Glutamatergic neuron (in vitro differentiated cells): ENCODE results near the gene GRIP1. TPM values are rescaled to one million over a fixed set of nuclear protein-coding genes. Genes with fewer than 3 reads are reported as not detected.

Source experiments
- DNase-seq: peaks from one replicate; pipeline ENCODE4 v3.0.0; 2022
- H3K27ac Mint-ChIP-seq: one replicate; pipeline ENCODE4 v1.8.0; 2020; ENCODE audit warnings: mild to moderate bottlenecking, mixed read lengths, inconsistent platforms; ENCODE audit not compliant: unreplicated experiment
- H3K27me3 Mint-ChIP-seq: one replicate; pipeline ENCODE4 v1.8.0; 2020; ENCODE audit warnings: mild to moderate bottlenecking, moderate library complexity, mixed read lengths, inconsistent platforms; ENCODE audit not compliant: unreplicated experiment
- H3K36me3 Mint-ChIP-seq: one replicate; pipeline ENCODE4 v1.8.0; 2020; ENCODE audit warnings: mild to moderate bottlenecking, mixed read lengths, inconsistent platforms; ENCODE audit not compliant: unreplicated experiment
- H3K4me1 Mint-ChIP-seq: one replicate; pipeline ENCODE4 v1.8.0; 2020; ENCODE audit warnings: mild to moderate bottlenecking, low read depth, mixed read lengths, inconsistent platforms; ENCODE audit not compliant: unreplicated experiment
- H3K4me3 Mint-ChIP-seq: one replicate; pipeline ENCODE4 v1.8.0; 2020; ENCODE audit warnings: mild to moderate bottlenecking, mixed read lengths, inconsistent platforms; ENCODE audit not compliant: unreplicated experiment
- H3K9me3 Mint-ChIP-seq: one replicate; pipeline ENCODE4 v1.8.0; 2020; ENCODE audit warnings: mild to moderate bottlenecking, moderate library complexity, mixed read lengths, inconsistent platforms; ENCODE audit not compliant: unreplicated experiment
- long read RNA-seq: library from polyadenylated mRNA; unstranded; transcript quantifications from one replicate; pipeline ENCODE4 v2.0.0, GENCODE V29; 2020; ENCODE audit not compliant: unreplicated experiment
- total RNA-seq: library from RNA; stranded (reverse); fragmentation: NEBNext Ultra II Directional; extraction: Animal tissue kit (Norgen Biotek cat#: 25700); gene quantifications from one replicate; pipeline ENCODE4 v1.2.1, GENCODE V29; 2021; ENCODE audit not compliant: unreplicated experiment
- TF ChIP-seq, protein P1 (sequence below): fragments of 200-600 bp; sonication (generic); IDR thresholded peaks from one replicate; pipeline ENCODE4 v1.5.0; 2021; ENCODE audit not compliant: partially characterized antibody, unreplicated experiment

GRIP1 gene
- 67.1 TPM for total RNA-seq
- long read RNA-seq, partial matches to known transcripts = 5 of 9 reads
- long read RNA-seq, other reads (novel, unspliced or antisense) = 4 of 9 reads

GRCh38 chr12:66678338-66679275 is at the start of gene GRIP1:
Gene GRIP1 (minus strand): TSS chr12:66679076. CDS start chr12:66678904, 172 bp downstream.
- Mint-ChIP-seq H3K4me1 (peaks cover 25% of the 10 kb centered on the region), H3K4me3 (no peak within 1 kb of the TSS), H3K27me3 (no peaks in the 10 kb centered on the region), H3K27ac (peak within 1 kb of the TSS; percentile 36), H3K9me3 (peaks cover 3% of the 10 kb centered on the region), H3K36me3 (no peaks in the 10 kb centered on the region)
- peak; percentile 24 for DNase-seq
- TF ChIP-seq, protein P1, sequence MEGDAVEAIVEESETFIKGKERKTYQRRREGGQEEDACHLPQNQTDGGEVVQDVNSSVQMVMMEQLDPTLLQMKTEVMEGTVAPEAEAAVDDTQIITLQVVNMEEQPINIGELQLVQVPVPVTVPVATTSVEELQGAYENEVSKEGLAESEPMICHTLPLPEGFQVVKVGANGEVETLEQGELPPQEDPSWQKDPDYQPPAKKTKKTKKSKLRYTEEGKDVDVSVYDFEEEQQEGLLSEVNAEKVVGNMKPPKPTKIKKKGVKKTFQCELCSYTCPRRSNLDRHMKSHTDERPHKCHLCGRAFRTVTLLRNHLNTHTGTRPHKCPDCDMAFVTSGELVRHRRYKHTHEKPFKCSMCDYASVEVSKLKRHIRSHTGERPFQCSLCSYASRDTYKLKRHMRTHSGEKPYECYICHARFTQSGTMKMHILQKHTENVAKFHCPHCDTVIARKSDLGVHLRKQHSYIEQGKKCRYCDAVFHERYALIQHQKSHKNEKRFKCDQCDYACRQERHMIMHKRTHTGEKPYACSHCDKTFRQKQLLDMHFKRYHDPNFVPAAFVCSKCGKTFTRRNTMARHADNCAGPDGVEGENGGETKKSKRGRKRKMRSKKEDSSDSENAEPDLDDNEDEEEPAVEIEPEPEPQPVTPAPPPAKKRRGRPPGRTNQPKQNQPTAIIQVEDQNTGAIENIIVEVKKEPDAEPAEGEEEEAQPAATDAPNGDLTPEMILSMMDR = no peak

DNA sequence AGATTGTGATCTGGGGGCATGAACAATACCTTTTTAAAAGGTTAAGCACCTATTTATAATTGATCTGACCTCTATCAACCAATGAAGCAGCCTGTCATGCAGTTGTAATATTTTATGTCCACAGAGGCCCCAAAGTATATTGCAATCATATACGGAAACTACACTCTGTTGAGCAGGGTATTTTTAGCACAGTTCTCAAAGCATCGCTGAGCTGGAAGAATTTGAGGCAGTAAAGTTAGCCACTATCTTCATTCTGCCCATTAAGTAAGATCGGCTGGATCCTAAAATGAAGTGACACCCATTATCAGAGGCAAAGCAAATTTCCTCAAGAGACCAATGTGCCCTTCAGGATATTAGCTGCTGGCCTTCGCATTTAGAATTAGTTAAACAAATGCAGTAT is 47.7 kb upstream of the GRIP1 start:
- no peaks in the 10 kb centered on the region for H3K9me3 Mint-ChIP-seq
- peaks cover 12% of the 10 kb centered on the region for H3K4me1 Mint-ChIP-seq
- H3K27ac Mint-ChIP-seq = no peak overlapping the region
- DNase-seq = no peak
- H3K4me3 Mint-ChIP-seq = no peak overlapping the region
- no peaks in the 10 kb centered on the region for H3K36me3 Mint-ChIP-seq
- no peaks in the 10 kb centered on the region for H3K27me3 Mint-ChIP-seq
- TF ChIP-seq, protein P1 = no peak

GRCh38 chr12:66725031-66725430 is 46.2 kb upstream of the GRIP1 start:
- TF ChIP-seq, protein P1 = no peak
- Mint-ChIP-seq H3K27me3 (no peaks in the 10 kb centered on the region), H3K4me3 (no peak overlapping the region), H3K36me3 (no peaks in the 10 kb centered on the region), H3K9me3 (no peaks in the 10 kb centered on the region), H3K4me1 (peaks cover 12% of the 10 kb centered on the region), H3K27ac (no peak overlapping the region)
- no peak for DNase-seq

DNA sequence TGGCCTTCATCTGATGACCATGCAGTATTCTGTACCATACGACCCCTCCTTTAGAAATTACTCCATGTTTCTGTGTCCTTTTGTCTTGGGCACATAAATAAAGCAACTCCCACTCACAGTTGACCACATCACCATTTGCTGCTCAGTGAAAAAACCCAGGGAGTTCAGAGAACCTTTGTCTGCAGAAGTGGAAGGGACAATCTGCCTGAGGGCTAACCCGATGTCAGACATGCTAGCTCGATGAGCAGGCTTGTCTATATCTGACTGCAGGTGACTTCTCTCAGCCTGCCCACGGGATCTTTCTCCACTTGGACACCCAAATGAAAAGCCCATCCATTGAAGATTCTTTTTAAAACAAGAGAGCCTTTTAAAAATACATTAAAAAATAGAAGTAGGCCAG is 45.7 kb upstream of the GRIP1 start:
- no peaks in the 10 kb centered on the region for H3K9me3 Mint-ChIP-seq
- no peak overlapping the region for H3K4me3 Mint-ChIP-seq
- H3K36me3 Mint-ChIP-seq = no peaks in the 10 kb centered on the region
- H3K4me1 Mint-ChIP-seq = peaks cover 12% of the 10 kb centered on the region
- H3K27ac Mint-ChIP-seq = no peak overlapping the region
- H3K27me3 Mint-ChIP-seq = no peaks in the 10 kb centered on the region
- TF ChIP-seq, protein P1 = no peak
- no peak for DNase-seq

GRCh38 chr12:66724026-66724425 is 45.1 kb upstream of the GRIP1 start:
- no peaks in the 10 kb centered on the region for H3K27me3 Mint-ChIP-seq
- H3K4me3 Mint-ChIP-seq = no peak overlapping the region
- no peaks in the 10 kb centered on the region for H3K9me3 Mint-ChIP-seq
- DNase-seq = no peak
- no peak overlapping the region for H3K27ac Mint-ChIP-seq
- H3K4me1 Mint-ChIP-seq = peaks cover 12% of the 10 kb centered on the region
- TF ChIP-seq, protein P1 = no peak
- H3K36me3 Mint-ChIP-seq = no peaks in the 10 kb centered on the region
